CD1c-positive myeloid dendritic cell (primary cell): ENCODE measurements around the gene SETBP1.

Experiments used
- DNase-seq: peaks from one replicate; pipeline ENCODE4 v3.0.0-alpha.2; 2016; ENCODE audit errors: extremely low spot score

Gene SETBP1

DNA sequence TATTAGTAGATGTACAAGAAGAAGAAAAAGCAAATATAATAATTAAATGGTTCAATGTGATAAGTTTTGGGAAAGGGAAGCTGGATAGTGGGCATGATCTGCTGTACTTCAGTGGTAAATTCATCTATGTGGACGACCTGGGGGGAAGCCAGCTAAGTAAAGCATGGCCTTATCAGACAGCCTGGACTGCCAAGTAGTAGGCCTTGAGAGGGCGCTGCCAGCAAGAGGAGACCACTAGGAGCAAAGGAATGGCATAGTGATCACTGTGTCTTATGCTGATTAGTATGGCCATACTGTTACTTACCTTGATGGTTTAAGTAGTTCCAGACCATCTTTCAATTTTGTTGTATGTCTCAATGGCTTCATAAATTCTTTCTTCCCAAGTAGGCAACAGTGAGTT is 287.6 kb downstream of the SETBP1 start:
- no peak for DNase-seq

DNA sequence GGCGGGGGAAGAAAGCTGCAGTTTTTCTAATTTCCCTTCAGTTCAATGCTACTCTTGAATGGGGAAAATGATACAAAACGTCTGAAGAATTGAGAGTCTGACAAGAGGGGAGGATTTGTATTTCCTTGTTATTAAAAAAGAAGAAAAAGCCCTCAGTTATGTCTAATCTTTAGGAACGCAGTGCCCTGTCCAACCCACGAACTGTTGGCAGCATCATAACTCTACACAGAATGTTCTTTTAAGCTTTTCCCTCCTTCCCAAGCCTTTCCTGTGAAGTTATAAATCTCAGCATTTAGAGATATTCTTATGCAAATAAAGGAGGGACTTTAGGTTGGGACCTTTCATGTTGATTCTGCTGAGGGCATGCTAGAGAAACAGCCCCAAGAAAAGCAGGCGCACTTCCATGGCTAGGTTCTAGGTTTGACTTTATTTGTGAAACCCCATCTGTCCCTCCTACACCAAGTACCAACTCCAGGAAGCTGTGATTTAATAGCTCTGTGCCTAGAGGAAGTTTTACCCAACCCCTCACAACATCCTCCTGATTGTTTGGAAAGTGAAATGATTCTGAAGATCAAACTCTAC is 288.6 kb downstream of the SETBP1 start:
- DNase-seq, result no peak

DNA sequence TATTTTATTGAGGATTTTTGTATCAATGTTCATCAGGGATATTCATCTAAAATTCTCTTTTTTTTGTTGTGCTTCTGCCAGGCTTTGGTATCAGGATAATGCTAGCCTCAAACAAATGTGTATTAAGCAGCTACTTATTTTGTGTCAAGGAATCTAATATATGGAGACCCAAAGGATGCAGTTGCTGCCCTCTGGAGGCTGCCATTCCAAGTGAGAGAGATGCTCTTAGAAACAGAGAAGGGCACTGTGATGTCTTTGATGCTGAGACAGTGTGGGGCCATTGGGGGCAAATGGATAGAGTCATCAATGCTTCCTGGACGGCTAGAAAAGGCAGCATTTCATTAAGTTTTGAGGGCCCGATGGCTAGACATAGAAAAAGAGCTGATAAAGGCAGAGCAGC is 292.6 kb downstream of the SETBP1 start:
- no peak for DNase-seq

DNA sequence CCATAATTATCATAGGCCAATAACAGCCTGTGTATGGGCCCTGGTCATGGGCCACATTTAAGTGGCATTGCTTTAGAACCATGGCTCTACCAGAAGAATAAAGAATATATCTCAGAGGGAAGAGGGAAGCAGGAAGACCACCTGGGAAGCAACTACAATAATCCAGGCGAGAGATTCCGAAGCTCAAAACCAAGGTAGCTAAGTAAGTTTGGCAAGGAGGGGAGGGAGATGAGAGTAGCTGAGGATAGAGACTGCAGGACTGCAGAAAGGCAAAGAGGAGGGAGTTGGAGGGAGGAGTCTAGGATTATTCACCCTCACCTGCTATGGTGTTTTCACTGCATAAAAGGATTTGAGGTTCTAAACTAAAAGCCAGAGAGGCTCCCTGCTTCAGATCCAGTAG is 293.5 kb downstream of the SETBP1 start:
- DNase-seq, result no peak

DNA sequence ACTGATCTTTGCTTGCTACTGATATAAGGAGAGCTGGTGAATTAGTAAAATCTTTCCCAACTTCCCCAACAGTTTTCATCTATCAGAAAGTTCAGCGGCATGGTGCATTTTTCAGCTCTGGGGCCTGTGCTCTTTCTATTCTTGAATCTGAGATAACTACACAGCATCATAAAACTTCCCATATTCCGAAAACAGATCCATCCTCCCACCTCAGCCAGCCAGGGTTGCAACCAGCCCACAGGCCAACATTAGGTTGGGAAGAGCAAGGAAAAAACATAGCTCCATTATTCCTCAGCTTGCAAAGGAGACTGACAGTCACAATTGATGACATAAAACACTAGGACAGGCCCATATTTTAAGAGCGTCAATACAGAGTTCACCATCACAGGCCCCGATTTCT is 297.2 kb downstream of the SETBP1 start:
- no peak for DNase-seq

DNA sequence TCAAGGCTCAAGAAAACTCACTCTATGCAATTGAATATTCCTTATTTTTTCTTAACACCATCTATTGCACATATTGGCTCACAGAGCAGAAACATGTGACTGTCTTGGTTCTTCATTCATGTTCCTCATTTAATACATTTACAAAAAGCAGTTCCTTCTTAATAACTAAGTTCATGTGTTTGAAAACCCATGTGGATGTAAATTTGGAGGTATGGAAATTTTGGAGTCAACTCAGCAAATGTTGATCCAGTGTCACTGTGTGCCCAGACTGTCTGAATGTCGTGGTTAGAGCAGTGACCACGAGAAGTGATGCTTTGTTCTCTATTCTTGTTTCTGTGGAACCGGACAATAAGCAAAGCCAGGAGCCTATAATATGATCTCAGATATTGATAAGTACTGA is 299.1 kb downstream of the SETBP1 start:
- DNase-seq, result peak; percentile 69

DNA sequence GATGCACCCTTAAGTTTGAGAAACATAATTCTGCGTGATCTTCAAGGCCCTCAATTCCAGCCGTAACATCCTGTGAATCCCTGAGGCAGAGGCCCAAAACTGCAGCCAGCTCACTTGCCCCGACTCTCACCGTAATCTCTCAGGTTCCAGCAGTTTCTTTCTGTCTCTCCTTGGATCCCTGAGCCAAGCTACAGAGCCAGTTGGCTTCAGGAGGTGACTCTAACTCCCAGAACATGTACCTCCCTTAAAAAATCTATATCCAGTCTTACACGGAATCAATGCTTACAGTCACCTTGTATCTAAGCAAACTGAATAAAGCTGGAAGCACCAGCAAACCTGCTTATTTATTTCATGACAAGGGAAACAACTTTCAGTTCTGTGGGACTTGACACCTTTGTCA is 300.4 kb downstream of the SETBP1 start:
- no peak for DNase-seq

DNA sequence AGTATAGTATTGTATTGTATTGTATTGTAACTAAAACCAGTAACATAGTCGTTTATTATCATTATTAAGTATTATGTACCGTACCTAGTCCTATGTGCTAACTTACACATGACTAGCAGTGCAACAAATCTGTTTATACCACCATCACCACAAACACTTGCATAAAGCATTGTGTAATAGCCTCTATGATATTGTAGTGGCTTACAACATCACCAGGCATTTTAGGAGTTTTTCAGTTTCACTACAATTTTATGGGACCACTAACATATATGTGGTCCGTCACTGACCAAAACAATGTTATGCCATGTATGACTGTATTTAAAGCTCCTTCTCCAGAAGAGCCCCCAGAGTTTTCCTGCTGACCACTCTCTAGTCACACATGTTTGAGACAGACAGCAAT is 306.2 kb downstream of the SETBP1 start:
- no peak for DNase-seq

DNA sequence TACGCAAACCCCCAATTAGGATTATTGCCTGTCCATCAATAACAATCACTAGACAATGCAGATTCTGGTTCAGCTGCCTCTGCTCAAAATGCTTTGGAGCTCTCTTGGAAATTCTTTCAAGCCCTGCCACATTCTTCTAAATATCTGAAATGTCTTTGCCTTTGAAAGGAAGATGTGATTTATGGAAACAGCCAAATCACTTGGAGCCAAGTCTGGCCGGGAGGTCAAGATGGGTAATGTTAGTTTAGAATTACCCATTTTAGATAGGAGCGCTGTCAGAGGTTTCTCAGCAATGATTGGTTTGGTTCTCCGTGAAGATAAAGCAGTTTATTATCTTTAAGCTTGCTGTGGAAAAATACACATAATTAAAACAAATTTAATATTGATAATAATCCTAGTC is 306.7 kb downstream of the SETBP1 start:
- DNase-seq, result no peak

DNA sequence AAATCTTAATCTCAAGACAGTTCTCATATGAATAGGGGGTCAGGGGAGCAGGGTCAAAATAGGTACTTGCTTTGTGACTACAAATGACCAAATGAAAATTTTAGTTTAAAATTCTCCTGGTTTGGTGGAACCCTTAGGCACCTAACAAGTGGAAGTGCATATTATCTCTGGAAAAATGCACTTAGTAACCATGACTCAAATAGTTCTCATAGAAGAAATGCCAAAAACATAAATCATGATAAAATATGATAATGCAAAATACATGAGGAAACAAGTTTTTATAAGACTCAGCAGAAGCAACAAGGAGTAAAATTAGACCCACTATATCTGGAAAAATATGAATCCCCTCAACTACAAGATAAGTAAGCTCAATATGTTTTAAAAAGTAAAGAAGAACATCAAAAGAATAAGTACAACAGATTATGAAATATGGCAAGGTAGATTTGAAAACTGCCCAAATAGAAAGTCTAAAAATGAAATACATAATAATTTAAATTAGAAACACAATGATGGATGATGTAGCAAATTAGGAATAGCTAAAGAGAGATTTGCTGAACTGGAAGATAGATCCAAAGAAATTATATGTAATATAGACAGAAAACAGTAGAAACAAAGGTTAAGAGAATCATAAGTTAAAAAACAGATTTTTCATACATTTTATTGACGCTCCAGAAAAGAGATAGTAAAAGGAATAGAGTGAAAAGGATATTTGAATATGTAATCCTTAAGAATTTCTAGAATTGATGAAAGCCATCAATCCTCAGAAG is 308.3 kb downstream of the SETBP1 start:
- no peak for DNase-seq

DNA sequence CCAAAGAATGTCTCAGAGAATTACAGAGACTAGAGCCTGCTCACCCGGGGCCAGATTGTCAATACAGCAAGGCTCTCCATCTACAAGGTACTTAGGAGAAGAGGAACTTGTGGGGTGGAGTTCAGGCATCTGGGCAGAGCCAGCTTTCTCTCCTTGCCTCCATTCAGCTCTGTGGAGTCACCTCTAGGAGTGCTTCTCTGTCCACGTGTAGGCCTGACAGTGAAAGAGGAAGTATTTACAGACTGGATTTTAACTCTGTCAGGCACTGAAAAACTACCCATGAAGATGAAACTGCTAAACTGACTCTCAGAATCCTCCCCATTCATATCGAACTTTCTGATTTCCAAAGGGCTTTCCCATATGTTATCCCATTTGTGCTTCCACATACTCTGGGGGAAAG is 315.6 kb downstream of the SETBP1 start:
- DNase-seq, result no peak

DNA sequence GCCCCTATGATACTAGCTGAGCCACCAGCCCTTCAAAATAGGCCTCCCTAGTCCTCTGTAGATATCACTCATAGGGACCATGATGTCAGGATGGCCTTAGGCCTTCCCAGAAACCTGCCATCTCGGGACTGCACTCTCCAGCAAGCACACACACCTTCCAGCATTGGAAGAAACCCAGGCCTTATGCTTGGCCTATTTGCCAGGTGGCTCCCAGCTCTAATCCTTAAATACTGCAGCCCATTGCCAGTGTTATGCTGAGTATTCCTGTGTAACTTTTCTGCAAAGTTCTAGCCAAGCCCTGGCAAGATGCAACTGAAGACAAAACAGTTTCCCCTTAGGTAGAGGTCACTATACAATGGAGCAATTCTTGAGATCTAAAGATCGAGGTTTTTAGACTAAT is 316.5 kb downstream of the SETBP1 start:
- no peak for DNase-seq

DNA sequence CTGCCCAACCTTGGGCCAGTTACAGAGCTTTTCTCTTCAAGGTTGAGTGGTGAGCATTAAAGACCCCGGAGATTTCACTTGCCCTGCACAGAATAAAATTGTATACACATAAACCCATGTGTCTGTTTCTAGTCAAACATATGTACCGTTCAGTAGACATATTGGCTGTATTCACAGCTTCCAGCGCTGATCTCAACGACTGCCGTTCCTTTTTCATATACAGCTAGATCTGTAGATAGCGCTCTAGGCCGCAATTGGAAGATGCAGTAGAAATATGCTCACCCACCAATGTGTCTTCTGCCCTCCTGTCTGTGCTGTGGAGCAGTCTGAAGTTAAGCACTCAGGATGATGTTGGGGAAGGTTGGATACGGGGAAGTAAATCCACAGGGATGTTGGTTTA is 317.7 kb downstream of the SETBP1 start:
- DNase-seq, result no peak

DNA sequence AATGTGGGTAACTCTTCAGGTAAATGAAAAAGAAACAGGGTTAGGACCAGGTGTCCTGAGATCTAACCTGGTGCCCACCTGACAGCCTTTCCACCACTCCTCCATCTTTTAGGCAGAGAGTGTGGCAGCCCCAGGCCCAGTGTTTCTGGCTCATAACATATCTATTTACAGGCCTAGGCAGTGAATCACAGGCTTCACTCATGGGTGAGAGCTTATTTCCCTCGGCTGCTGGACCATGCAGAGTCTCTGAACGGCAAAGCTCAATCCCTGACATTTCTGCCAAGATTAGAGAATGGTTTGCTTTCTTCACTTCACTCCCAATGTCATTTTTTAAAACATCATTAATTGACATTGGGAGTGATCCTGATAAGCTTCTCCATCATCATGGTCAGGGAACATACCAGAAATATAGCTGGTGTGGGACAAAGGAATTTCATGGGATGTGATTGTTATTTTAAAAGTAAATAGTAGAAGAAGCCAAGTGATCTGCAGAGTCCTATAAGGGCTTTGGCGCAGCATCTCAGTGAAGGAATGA is 323.9 kb downstream of the SETBP1 start:
- no peak for DNase-seq

DNA sequence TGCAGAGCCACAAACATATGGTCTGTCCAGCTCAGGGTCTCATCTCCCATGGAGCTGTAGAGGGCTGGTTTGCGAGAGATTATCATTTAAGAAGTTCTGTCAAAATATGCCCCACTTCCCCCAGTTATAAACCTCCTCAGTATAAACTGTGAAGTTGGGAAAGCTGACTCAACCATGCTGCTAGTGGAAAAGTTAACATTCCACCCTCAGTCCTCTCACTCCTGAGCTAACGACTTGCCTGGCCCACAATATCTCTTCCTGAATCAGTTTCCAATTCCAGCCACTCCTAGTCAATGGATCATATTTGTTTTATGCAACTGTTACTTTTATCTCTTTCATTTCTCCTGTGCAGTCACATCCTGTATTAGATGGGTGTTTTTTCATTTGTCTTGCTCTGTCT is 326.2 kb downstream of the SETBP1 start:
- DNase-seq, result no peak

DNA sequence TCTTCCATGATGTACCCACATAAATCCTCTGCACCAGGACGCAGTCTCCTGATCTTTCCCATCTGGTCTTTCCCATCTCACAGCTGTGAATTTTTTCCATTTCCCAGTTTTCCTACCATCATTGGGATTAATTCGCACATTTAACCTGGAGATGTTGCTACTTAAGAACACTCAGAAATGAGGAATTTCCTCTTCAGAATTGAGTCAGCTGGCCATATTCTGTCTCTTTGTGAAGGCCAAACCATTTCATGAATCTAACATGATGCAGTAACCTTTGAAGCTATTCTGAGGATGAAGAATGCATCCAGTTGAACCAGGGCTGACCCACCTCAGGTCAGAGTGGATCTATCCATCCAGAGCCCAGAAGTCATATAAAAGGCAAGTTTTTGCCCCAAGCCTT is 326.8 kb downstream of the SETBP1 start:
- DNase-seq, result no peak

DNA sequence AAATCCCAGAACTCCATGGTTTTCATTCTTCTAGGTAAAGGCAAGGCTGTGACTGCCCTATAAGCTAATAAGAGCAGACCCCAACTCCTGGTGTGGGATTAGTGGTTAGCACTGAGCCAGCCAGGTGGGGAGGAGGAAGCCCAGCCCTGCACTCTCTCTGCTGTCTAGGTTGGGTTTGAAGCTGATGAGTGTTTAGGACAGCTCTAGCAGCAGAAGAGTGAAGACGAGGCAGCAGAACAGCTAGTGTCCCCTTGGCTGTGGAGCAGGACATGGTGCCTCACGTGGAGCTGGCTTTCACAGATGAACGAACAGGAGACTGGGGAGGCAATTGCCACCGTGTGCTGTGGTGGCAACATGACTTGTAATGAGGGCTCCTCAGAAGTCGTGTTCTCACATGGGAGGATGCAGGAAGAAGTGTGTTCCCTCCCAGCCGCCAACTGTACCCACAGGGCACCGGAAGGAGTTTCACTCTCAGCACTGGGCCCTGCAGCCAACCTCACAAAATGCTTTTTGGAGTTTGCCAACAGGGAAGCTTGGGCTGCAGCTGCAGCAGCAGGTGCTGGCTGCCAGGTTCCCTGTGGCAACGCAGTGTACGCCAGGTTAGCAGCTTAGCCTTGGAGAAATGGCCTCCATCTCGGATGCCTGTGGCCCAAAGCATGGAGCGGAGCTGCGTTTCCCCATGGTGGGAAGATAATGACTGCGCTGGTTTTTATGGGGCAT is 328.2 kb downstream of the SETBP1 start:
- DNase-seq, result no peak

DNA sequence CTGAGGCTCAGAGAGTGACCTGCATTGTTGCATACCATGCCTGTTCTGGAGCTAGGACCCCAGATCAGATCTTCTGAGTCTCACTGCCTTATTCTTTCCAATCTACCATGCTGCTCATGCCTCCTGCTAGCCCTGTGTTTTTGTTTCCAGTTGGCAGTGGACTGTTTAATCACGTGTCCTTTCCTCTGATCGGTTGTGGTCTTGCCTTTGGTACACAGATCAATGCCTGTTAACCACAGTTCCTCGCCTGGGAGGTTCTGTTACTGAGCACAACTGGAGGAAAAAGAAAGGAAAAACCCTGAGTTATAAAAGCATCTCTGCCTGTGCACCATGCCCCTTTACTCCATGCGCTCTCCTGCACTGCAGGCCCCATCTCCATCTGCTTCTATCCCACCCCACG is 329.1 kb downstream of the SETBP1 start:
- no peak for DNase-seq

DNA sequence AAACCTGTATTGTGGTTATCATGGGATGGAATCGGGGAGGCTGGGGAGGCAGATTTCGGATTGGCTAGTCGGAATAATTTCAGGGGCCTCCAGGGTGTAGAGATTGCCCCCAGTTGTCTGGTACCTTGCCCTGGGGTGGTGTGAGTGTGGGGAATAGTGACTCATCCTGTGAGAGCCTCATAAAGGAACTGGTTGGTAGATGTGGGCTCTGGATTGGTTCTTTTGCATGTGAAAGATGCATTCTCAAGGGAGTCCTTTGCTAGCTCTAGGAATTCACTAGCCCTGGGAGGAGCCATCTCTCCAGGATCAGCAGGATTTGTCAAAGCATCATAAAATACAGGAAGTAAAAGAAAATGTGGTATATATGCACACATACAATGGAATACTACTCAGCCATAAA is 331.6 kb downstream of the SETBP1 start:
- no peak for DNase-seq

DNA sequence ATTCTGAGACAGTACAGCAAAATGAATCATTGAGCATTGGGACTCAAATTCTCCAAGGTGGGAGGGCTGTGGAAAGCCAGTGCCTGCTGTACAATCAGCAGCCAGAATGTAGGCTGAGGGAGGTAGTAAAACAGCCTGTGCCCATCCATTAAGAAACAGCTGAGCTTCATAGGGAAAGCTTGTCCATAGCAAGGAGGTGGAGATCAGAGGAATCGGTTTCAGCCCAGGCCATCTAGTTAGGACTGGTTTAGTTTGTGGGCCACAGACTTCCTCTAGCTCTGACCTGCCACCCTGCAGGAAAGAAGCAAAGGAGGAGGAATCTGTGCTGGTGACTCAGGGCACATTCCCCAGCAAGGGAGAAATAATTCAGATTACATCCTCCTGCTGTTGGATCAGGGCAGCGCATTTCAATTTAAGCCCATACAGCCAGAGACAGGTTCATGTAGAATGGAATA is 333.4 kb downstream of the SETBP1 start:
- DNase-seq, result no peak

DNA sequence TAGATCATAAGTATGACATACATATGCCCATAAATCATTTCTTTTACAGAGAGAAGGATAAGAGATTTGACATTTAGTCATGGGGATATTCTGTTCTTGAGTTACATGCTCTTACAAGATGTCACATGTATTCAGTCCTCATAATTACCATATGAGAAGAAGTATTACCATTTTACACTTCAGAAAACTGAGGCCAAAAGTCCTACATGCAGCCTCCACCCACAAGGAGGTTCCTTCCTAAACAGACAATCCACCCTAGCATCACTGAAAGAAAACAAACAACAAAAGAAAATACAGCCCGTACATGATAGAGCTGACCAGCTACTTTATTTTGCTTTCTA is 335.1 kb downstream of the SETBP1 start:
- DNase-seq, result no peak

DNA sequence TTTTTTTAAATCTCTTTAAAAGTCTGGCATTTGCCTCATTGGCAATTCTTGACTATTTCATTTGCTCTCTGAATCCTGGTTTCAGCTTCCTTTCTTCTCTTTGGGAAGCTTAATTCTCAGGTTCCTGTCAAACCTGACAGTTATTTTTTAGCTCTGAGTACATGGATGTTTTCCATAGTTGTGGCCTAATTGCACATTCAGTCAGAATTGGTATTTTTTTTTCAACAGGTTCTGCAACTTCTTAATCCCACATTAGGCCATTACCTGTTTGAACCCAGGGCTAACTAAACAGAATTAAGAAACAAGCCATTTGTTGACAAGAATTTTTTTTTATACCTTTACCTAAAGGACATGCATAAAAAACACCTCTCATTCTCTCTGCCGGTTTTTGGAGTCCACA is 338.8 kb downstream of the SETBP1 start:
- DNase-seq, result no peak

DNA sequence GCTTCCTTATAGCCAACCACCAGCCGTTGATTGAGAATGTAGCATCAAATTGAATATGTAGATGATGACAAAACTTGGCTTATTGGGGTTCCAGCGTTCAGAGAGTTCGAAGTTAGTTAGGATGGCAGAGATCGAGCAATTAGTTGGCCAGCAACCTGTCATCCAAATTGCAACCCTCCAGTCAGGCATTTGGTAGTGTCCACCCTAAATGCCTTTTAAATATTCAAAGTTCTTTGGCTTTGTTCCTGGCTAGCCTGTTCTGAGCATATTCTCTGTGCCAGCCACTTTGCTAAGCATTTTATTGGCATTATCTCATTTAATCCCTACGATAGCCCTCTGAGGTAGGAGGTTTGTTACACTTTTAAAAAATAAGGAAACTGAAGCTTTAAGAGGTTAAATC is 342.8 kb downstream of the SETBP1 start:
- no peak for DNase-seq
